HCT116 (cell line): ENCODE measurements around the gene ZNRF2. TPM values are rescaled to one million over a fixed set of nuclear protein-coding genes. Genes with fewer than 3 reads are reported as not detected.

Source experiments
- ATAC-seq: fragments of 200-7000 bp; cut with Tn5 transposase; 2 replicates; pipeline ENCODE4 v1.9.1; 2020; ENCODE audit warnings: mild to moderate bottlenecking, moderate library complexity
- BruUV-seq: library from RNA; stranded (reverse); fragments of 400-500 nt; replicated peaks from 2 replicates; lab custom pipeline; 2021; lab: Mats Ljungman, UMichigan
- CTCF ChIA-PET: fragments of 300-600 bp; sonication (Branson Sonifier 250); formaldehyde crosslinking; loops from one replicate; lab custom pipeline; 2021; ENCODE audit warnings: antibody characterized with exemption; lab: Charles Lee
- POLR2A ChIA-PET: fragments of 300-600, 350-600 bp; sonication (Branson Sonifier 250); formaldehyde crosslinking; loops from one replicate; lab custom pipeline; 2021; ENCODE audit warnings: antibody characterized with exemption; lab: Charles Lee
- RAD21 ChIA-PET, 2 experiments: fragments of 300-600 bp; sonication (Branson Sonifier 250); formaldehyde crosslinking; loops; one replicate each; lab custom pipeline; 2023; ENCODE audit warnings: low total read pairs in 2 of 2; ENCODE audit not compliant: uncharacterized antibody in 2 of 2, unreplicated experiment in 2 of 2, low non-redundant PET in 1 of 2; lab: Charles Lee
- DNase-seq: peaks from one replicate; pipeline ENCODE4 v3.0.0-alpha.2; 2010; ENCODE audit warnings: low read depth, low spot score
- H2AFZ ChIP-seq: fragments of 200-600 bp; shearing (Covaris generic), sonication (generic); 2 replicates; pipeline ENCODE4 v1.6.1; 2017; ENCODE audit warnings: low read depth, mixed run types, mixed read lengths, antibody characterized with exemption, low read length; ENCODE audit not compliant: poor library complexity, severe bottlenecking
- H3K27ac ChIP-seq: 2 replicates; pipeline ENCODE4 v1.5.1; 2012; ENCODE audit warnings: low read depth, low read length
- H3K27me3 ChIP-seq: fragments of 200-600 bp; sonication (generic); 2 replicates; pipeline ENCODE4 v1.6.1; 2016; ENCODE audit warnings: mixed run types, low read length, mixed read lengths; ENCODE audit not compliant: insufficient read depth
- H3K36me3 ChIP-seq, 2 experiments: fragments of 200-500 bp in 1 of 2; fragments of 200-600 bp in 1 of 2; sonication (Bioruptor generic) in 1 of 2; sonication (generic) in 1 of 2; 2 replicates each; pipeline versions ENCODE4 v1.5.1 to v1.6.1; 2014 to 2016; ENCODE audit warnings: low read length in 2 of 2, inconsistent platforms in 1 of 2, mixed read lengths in 1 of 2, mixed run types in 1 of 2; ENCODE audit not compliant: insufficient read depth in 2 of 2, control insufficient read depth in 1 of 2
- H3K4me1 ChIP-seq, 2 experiments: fragments of 200-600 bp in 1 of 2; sonication (generic) in 1 of 2; 2 replicates each; pipeline versions ENCODE4 v1.5.1 to v1.6.1; 2012 to 2017; ENCODE audit warnings: low read length in 2 of 2, inconsistent platforms in 1 of 2, mild to moderate bottlenecking in 1 of 2, mixed read lengths in 1 of 2, mixed run types in 1 of 2, moderate library complexity in 1 of 2; ENCODE audit not compliant: insufficient read depth in 2 of 2, control insufficient read depth in 1 of 2
- H3K4me2 ChIP-seq: fragments of 200-600 bp; sonication (generic); 2 replicates; pipeline ENCODE4 v1.6.1; 2017; ENCODE audit warnings: mixed run types, low read length, mixed read lengths
- H3K4me3 ChIP-seq, 2 experiments: fragments of 200-600 bp in 1 of 2; sonication (generic) in 1 of 2; replicated peaks in 1 of 2; 2 replicates each; pipeline ENCODE4 v1.5.1; 2011 to 2016; ENCODE audit warnings: low read length in 2 of 2, control low read depth in 1 of 2, low read depth in 1 of 2, mild to moderate bottlenecking in 1 of 2, mixed read lengths in 1 of 2, mixed run types in 1 of 2
- H3K79me2 ChIP-seq: fragments of 200-600 bp; sonication (generic); 2 replicates; pipeline ENCODE4 v1.6.1; 2017; ENCODE audit warnings: mild to moderate bottlenecking, mixed run types, low read length, moderate library complexity, mixed read lengths; ENCODE audit not compliant: insufficient read depth
- H3K9ac ChIP-seq: fragments of 200-600 bp; sonication (generic); 2 replicates; pipeline ENCODE4 v1.6.1; 2016; ENCODE audit warnings: low read length, mixed read lengths
- H3K9me2 ChIP-seq: fragments of 200-600 bp; sonication (generic), shearing (Covaris generic); 2 replicates; pipeline ENCODE4 v1.6.1; 2017; ENCODE audit warnings: mixed run types, mild to moderate bottlenecking, moderate library complexity; ENCODE audit not compliant: insufficient read depth
- H3K9me3 ChIP-seq, 2 experiments: fragments of 200-500 bp in 1 of 2; fragments of 200-600 bp in 1 of 2; sonication (Bioruptor generic) in 1 of 2; sonication (generic) in 1 of 2; 2 replicates each; pipeline ENCODE4 v1.6.1; 2014 to 2017; ENCODE audit warnings: low read length in 2 of 2, mixed read lengths in 2 of 2, inconsistent platforms in 1 of 2, low read depth in 1 of 2, mild to moderate bottlenecking in 1 of 2, mixed run types in 1 of 2, moderate library complexity in 1 of 2; ENCODE audit not compliant: control insufficient read depth in 1 of 2, insufficient read depth in 1 of 2
- H4K20me1 ChIP-seq: fragments of 200-600 bp; sonication (generic), shearing (Covaris generic); 2 replicates; pipeline ENCODE4 v1.6.1; 2017; ENCODE audit warnings: mixed run types, mild to moderate bottlenecking, moderate library complexity; ENCODE audit not compliant: insufficient read depth
- CBX3 ChIP-seq: IDR thresholded peaks from 2 replicates; pipeline ENCODE4 v1.6.1; 2012; ENCODE audit warnings: low read depth
- CEBPB ChIP-seq: IDR thresholded peaks from 2 replicates; pipeline ENCODE4 v1.6.1; 2012; ENCODE audit warnings: low read depth
- CTCF ChIP-seq, 3 experiments: fragments of 200-600 bp in 1 of 3; sonication (generic) in 1 of 3; IDR thresholded peaks in 2 of 3; conservative IDR thresholded peaks in 1 of 3; 2 replicates each; pipeline ENCODE4 v1.5.1; 2012 to 2017; ENCODE audit warnings: low read depth in 2 of 3, low read length in 2 of 3, antibody characterized with exemption in 1 of 3, borderline replicate concordance in 1 of 3, control low read depth in 1 of 3, mild to moderate bottlenecking in 1 of 3, mixed read lengths in 1 of 3, mixed run types in 1 of 3, moderate library complexity in 1 of 3; ENCODE audit not compliant: insufficient read depth in 1 of 3
- EGR1 ChIP-seq: IDR thresholded peaks from 2 replicates; pipeline ENCODE4 v1.6.1; 2012; ENCODE audit warnings: low read depth
- ELF1 ChIP-seq: IDR thresholded peaks from 2 replicates; pipeline ENCODE4 v1.6.1; 2012; ENCODE audit warnings: low read depth, borderline replicate concordance
- EZH2 ChIP-seq: fragments of 200-600 bp; sonication (generic); IDR thresholded peaks from 2 replicates; pipeline ENCODE4 v1.6.1; 2017; ENCODE audit warnings: antibody characterized with exemption, mixed run types
- EZH2phosphoT487 ChIP-seq: fragments of 200-600 bp; IDR thresholded peaks from 2 replicates; pipeline ENCODE4 v1.6.1; 2018; ENCODE audit warnings: antibody characterized with exemption, borderline replicate concordance
- JUND ChIP-seq: IDR thresholded peaks from 2 replicates; pipeline ENCODE4 v1.6.1; 2012
- MAX ChIP-seq: IDR thresholded peaks from 2 replicates; pipeline ENCODE4 v1.6.1; 2012
- RAD21 ChIP-seq: IDR thresholded peaks from 2 replicates; pipeline ENCODE4 v1.6.1; 2012; ENCODE audit warnings: low read depth, mild to moderate bottlenecking
- SP1 ChIP-seq: IDR thresholded peaks from 2 replicates; pipeline ENCODE4 v1.6.1; 2012; ENCODE audit warnings: low read depth
- SRF ChIP-seq: IDR thresholded peaks from 2 replicates; pipeline ENCODE4 v1.6.1; 2012; ENCODE audit warnings: low read depth
- ZFX ChIP-seq: fragments of 450-650 bp; IDR thresholded peaks from 2 replicates; pipeline ENCODE4 v1.6.1; 2017
- ZNF274 ChIP-seq: fragments of 200-500 bp; sonication (Bioruptor generic); IDR thresholded peaks from 2 replicates; pipeline ENCODE4 v1.6.1; 2014; ENCODE audit warnings: mild to moderate bottlenecking, low read depth, low read length, inconsistent platforms
- intact Hi-C: fragments of 100-400 bp; cut with micrococcal nuclease; formaldehyde crosslinking; loops from 2 replicates; pipeline ENCODE4 v1.10.0; 2022
- total RNA-seq: library from RNA; stranded (reverse); gene quantifications from one replicate; pipeline ENCODE4 v1.2.1, GENCODE V29; 2021; ENCODE audit not compliant: unreplicated experiment

The ZNRF2 gene
- total RNA-seq, 1 experiment from 2014 or later = 10.2 TPM

DNA sequence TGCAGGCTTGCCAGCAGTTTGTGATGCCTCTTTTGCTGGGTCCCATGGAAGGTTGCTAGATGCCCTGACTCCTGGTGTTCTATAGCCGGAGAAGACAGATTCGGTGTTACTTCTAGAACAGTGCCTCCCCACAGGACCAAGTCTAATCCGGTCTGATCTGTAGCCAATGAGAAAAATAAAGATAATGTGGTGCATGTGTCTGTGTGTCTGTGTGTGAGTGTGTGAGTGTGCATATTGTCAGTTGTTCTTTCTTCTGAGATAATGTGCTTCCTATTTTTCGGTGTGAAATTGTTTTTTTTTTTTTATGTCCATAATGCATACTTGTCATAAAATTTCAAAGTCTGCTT, 29.7 kb upstream of the ZNRF2 start (continued):
- TF ChIP-seq ZFX = no peak
- TF ChIP-seq CEBPB = no peak
- TF ChIP-seq JUND = no peak
- TF ChIP-seq EGR1 = no peak
- TF ChIP-seq EZH2phosphoT487 = no peak
- no peak for TF ChIP-seq EZH2
- no peak for TF ChIP-seq MAX

- intact Hi-C loops = no loop called here
- Histone ChIP-seq H4K20me1 (no peaks in the 10 kb centered on the region), H3K4me2 (no peak overlapping the region), H3K79me2 (no peaks in the 10 kb centered on the region), H3K9ac (no peak overlapping the region), H3K27me3 (no peaks in the 10 kb centered on the region), H2AFZ (no peak overlapping the region), H3K4me1 (0 out of 4 replicates have a peak, but pooled peaks cover 0 to 3% of the 10 kb centered on the region in 2 experiments), H3K36me3 (no peaks in the 10 kb centered on the region), H3K9me3 (no peaks in the 10 kb centered on the region), H3K9me2 (no peaks in the 10 kb centered on the region), H3K27ac (no peak overlapping the region), H3K4me3 (no peak overlapping the region)
- ChIA-PET RAD21 (no interaction called here), CTCF (no interaction called here), POLR2A (no interaction called here)
- ATAC-seq = no peak
- no TSS peak for BruUV-seq
- no peak for DNase-seq
- TF ChIP-seq SRF (no peak), CTCF (IDR thresholded peaks at IDR 0.05 in 2 of 3, conservative IDR thresholded peaks at IDR 0.05 in 1 of 3; ENCODE audit: borderline replicate concordance in 1 of 3, insufficient read depth in 1 of 3, low read depth in 2 of 3, low read length in 2 of 3) (no peak), RAD21 (no peak), CBX3 (no peak), ELF1 (no peak), EZH2 (no peak), CEBPB (no peak), EZH2phosphoT487 (no peak), MAX (no peak), SP1 (no peak), ZNF274 (no peak)
Observed at GRCh38 chr7:30255064-30255769, 29.2 kb upstream of the ZNRF2 start.
